NCI-H345 (cell line): Measurements from ENCODE around the gene BMP8B.
"Not testable (repeated sequence)": the region's sequence is repeated elsewhere in the genome, so short reads cannot be mapped to it uniquely, and the experiment has no call there.

Experiments
- DNase-seq: peaks from one replicate; lab custom pipeline; 2025; lab: John Stamatoyannopoulos, UW

Gene BMP8B

GRCh38 chr1:39788758-39789570, at the start of gene BMP8B:
TSS of gene BMP8B (minus strand) at chr1:39788865. CDS start at chr1:39788485, 380 bp downstream.
- DNase-seq: peak; percentile 79

- no peak for DNase-seq
Observed at GRCh38 chr1:39836595-39837110, 48.0 kb upstream of the BMP8B start.

DNA sequence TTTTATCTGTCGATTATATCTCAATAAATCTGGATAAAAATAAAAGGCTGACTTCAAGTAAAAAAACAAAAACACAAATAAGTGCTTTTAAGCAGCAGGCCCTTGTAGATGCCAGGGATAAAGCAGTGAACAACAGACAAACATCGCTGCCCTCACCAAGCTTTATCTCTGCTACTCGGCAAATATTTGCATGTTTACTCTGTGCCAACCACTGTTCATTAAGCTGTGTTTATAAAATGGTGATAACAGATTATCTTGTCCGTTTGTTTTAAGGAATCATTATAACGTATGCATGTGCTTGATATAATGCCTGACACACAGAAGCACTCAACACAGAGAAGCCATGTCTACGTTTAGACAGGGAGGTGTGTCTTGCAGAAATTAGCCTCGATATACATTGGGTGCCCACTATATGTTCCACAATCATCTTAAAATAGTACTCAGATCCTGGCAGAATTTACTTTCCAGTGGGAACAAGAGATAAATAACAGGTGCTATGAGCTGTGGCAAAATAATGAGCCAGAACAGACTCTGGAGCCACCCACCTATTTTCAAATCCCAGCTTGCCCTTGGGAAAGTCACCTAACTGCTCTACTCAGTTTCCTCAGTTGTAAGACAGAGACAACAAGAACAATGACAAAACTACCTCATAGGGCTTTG, 47.4 kb upstream of the BMP8B start:
- DNase-seq: peak; percentile 41

DNA sequence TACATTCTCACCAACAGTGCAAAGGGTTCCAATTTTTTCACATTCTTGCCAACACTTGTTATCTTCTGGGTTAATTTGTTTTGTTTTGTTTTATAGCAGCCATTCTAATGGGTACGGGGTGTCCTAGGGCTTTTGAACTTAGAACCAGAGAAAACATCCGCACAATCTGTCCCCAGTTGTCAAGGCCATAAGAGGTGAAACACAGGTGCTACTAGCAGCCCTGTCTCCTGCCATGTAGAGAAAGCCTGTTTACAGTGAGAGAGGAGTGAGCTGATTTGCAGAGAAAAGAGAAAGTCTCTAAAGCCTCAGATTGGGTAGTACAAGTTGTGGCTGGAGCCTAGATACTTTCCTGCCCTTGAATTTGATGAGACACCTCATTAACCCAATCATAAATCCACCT, 46.4 kb upstream of the BMP8B start:
- no peak for DNase-seq

- no peak for DNase-seq
Observed at GRCh38 chr1:39833621-39834385, 45.1 kb upstream of the BMP8B start.

- no peak for DNase-seq
Observed at GRCh38 chr1:39833121-39833520, 44.5 kb upstream of the BMP8B start.

DNA sequence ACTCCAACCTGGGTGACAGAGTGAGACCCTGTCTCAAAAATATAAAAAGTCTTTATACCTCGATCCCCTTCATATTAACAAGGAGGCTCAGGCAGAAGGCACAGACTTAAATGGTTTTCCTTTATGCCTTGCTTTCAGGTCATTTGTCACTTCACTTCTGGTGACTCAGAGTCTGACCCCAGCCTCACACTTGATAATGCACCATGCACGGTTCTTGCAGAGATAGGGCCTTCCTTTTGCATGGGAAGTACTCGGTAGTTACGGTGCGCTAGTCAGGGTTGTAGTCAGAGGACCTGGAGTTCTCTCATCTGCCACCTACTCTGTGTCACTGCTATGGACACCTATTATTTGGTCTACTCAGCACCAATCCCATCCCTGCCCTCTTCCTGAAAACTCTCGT, 43.6 kb upstream of the BMP8B start:
- no peak for DNase-seq

GRCh38 chr1:39829791-39830533, 41.3 kb upstream of the BMP8B start:
- DNase-seq: no peak

DNA sequence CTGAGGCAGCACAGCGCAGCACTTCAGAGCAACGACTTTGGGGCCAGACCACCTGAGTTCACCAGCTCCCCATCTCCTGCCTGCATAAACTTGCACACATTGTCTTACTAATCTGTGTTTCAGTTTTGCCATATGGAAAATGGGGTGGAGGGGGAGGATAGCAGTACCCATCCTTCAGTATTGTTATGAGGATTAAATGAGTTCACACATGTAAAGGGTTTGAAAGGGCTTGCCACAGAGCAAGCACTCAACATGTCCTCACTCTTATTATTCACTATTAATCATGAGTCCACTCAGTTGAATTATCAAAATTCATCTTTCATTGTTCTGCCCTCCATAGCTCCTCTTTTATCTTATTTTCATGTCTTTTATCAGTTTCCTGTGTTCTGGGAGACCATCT, 40.1 kb upstream of the BMP8B start:
- DNase-seq: no peak

- DNase-seq: not testable (repeated sequence)
Observed at GRCh38 chr1:39828255-39828654, 39.6 kb upstream of the BMP8B start.

DNA sequence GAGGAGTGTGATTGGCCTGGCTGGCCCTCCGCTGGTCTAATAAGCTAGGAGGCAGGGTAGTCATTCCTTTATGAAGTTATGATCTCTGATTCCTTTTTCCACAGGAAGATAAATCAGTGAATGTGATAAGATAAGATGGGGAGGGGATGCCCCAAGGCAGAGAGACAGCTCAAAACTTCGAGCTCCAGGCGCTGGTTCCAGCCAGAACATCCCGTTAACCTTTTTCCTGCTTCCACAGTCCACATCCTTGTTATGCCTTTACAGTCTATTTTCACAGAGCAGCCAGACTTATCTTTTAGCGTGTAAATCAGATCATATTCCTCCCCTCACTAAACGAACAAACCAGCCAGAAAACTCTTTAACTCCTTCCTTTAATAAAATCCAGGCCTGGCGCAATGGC, 38.5 kb upstream of the BMP8B start:
- no peak for DNase-seq

GRCh38 chr1:39826583-39826982, 37.9 kb upstream of the BMP8B start:
- DNase-seq: no peak

GRCh38 chr1:39825432-39825941, 36.8 kb upstream of the BMP8B start:
- peak; percentile 52 for DNase-seq

- not testable (repeated sequence) for DNase-seq
Observed at GRCh38 chr1:39823450-39823849, 34.8 kb upstream of the BMP8B start.

DNA sequence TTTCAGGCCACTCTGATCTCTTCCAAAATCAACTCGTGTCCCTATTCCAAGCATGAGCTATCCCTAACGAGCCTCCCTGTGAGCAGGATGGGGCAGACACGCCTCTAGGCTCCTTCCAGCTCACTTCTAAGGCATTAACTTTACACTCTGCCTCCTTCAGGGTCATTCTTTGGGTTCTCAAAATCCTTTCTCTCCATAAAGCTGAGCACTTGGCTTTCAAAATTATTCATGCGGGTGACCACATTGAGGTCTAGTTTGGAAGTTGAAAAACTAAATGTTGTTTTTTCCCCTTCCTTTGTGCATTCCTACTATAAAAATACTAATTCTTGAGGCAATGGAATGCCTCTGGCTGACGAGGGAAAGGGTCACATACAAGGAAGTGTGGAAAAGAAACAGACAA, 33.5 kb upstream of the BMP8B start:
- DNase-seq: no peak

DNA sequence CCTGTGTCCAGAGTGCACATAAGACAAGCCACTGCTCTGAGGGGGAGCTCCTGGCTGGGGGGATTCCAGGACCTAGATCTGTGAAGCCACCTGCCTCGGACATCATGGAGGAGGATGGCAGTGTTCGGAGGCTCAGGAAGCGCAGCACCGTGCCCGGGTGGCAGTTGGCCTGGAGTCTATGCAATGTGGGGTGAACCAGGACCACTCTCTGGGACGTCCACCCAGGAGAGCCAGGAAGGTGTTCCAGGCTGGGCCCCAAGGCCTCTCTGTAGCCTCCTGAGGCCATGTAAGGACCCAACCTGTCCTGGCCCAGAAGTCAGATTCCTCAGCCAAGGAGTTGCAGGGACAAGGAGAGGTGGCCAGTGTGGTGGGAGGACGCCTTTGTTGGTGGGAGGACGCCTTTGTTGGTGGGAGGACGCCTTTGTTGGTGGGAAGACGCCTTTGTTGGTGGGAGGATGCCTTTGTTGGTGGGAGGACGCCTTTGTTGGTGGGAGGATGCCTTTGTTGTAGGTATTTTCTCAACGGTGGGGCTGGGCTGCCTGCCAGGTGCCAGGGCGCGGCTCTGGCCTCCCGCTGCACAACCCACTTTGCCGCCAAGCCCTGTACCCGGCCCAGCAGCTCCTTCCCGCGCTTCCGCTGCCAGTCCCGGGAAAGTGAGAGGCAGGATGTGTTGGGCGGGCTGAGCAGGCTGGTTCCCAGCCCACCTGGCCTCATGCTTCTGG, 30.6 kb upstream of the BMP8B start:
- peak; percentile 80 for DNase-seq

DNA sequence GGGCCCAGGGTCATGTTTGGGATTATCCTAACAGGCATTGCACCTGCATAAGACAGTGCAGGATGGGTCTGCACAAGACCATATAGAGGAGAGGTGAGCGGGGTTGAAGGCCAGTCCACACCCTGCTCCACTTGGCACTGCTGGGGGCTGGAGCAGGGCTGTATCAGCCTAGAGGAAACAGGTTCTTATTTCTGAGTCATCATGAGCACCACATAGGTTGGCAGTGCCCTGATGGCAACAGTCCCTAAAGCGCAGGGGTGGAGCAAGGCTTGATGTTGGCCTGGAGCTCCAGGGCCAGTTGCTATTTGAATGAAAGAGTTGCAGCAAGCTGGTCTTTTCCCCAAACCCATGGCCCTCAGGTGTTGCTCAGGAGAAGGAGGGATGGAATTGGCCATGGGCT, 29.8 kb upstream of the BMP8B start:
- DNase-seq: no peak

- peak; percentile 70 for DNase-seq
Observed at GRCh38 chr1:39817091-39817932, 28.6 kb upstream of the BMP8B start.

- peak; percentile 71 for DNase-seq
Observed at GRCh38 chr1:39816415-39817090, 27.9 kb upstream of the BMP8B start.
